HT1080 (cell line): Measurements from ENCODE around the gene ARHGAP22. TPM values are rescaled to one million over a fixed set of nuclear protein-coding genes. Genes with fewer than 3 reads are reported as not detected.

Experiments
- DNase-seq: peaks from one replicate; pipeline ENCODE4 v3.0.0-alpha.2; 2015; ENCODE audit warnings: low read depth
- total RNA-seq: library from RNA; depleted of rRNA; stranded (reverse); fragments of >200 nt; shearing (Covaris generic); gene quantifications from 2 replicates; pipeline ENCODE4 v1.2.3, GENCODE V29; 2014

ARHGAP22 gene
- total RNA-seq, 1 experiment from 2014 or later: 70.8 TPM

DNA sequence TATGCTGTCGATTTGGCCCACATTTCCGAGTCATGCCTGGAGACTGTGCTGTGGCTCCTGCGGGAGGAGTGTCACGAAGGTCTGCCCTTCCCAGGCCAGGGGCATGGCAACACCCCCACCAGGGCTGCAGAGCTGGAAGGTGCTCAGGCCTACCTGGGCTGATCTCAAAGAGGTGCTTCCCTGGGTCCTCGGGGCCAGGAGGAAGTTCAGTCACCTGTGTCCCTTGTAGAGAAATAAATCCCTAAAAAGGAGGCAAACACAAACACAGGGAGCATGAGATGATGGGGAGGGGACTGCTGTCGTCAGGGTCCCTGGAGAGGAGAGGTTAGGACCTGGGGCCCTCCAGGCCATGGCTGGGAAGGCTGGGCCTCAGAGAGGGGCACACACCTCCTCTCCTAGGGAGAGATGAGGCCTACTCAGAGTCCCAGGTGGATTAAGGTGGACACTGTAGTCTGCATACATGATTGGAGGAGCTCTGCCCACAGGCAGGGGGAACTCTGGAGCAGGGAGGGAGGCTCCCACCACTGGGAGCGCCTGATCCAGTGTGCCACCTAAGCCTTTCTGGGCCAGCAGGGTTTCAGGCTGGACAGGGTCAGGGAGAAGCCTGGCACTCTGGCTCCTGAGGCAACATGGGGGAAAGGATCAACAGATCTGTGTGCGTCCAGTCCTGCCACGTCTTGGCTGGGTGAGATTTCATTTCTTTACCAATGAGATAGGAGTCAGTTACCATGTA, 49.4 kb downstream of the ARHGAP22 start:
- DNase-seq: no peak

DNA sequence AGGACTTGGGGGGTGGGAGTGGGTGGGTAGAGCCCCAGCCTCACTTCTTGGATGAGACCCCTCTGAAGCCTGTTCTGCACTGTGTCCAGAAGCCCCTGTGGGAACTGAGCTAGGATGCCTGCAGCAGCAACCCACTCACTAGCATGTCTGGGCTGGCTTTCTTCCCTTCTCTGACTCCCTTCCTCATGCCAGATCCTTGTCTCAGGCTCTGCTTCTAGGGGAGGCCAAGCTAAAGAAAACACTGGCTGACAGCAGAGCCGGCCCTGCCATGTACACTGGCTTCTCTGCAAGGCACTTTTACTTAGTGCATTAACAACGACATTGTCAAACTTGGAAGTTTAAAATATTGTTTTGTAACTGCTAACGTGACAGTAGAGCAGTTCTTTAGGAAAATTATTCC, 50.2 kb downstream of the ARHGAP22 start:
- DNase-seq: no peak

DNA sequence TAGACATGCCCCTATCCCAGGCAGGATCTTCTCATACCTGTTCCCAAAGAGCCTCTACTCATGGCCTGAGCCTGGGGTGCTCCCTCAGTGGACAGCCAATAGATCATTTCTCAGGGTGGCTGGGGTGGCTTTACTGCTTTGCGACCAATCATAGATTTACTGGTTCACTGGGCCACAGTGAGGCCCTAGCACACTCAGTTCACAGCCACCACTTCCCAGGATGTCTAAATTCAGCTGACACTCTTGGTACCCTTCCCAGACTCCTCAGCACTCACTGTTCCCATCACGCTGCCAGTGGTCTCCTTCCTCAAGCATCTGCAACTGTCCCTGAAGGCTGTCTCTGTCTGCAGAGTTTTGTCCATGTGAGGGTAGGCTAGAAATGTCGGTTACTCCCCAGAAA, 50.6 kb downstream of the ARHGAP22 start:
- DNase-seq: no peak

DNA sequence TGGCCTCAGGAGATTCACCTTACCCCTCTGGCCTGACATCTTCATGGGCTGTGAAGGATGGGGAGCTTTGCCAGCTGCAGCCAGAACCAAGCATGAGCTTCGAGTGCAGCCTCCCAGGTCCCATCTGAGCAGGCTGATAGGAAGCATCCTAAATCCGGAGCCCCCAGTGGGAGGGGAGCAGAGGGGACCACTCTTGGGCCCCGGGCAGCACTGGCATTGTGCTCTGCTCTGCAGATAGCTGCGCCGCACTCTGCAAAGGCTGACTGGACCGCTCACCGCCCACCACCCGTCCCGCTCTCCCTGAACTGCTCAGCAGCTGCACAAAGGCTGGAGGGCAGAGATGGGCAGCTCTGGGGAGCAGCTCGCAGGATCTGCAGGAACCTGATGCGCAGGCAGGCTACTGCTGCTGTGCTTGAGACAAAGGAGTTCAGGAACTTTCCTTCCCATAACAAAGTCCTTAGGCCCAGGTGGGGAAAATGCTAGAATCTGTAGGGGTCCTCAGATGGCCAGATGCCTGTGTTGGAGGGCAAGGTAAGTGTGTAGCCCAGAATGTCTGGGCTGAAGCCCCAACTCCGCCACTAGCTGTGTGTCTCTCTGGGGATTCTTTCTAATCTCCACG, 51.8 kb downstream of the ARHGAP22 start:
- DNase-seq: no peak

DNA sequence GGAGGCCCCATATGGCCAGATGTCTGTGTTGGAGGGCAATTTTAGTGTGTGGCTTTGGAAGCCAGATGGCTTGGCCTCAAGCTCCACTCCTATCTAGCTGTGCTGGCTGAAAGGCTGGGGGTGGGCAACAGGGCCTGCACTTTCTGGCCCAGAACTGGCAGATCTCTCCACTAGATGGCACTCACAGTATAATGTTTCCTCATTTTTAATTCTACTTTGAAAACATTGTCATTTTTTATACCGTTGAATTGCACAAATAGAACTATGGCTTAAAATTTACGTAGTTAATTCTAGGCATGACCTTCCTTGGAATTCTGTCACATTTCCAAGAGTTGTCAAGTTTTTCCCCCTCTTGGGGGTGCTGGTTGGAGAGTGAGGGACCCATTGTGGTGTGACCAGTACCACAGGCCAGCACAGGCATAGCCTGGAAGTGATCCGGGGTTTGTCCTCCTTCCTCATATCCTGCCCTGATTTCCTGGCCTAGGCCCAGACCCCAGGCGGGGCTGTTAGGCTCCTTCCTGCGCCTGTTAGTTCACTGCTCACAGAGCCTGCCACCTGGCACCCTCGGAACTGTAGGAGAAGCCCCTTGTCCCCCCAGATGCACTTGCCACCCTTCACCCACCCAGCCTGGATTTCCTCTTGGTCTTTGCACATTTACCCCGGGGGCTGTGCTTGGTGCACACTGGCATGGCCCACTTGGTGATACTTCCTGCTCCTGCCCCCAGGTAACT, 52.8 kb downstream of the ARHGAP22 start:
- DNase-seq: peak; percentile 50

DNA sequence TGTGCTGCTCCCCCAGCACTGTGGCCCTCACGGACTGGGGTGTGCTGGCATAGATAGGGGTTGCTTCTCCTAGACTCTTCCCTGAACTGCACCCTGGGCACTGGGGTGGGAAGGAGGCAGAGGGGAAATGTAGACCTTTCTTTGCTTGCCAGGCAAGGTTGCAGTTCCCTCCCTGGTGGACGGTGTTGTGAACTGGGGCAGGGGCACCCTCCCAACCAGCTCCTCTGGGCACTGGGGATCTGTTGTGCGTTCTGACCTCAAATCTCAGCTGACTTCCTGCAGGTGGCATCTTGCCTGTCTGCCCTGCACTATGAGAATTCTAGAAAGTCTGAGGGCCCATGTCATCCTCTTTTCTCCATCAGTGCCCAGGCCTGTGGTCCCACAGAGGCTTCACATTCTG, 53.9 kb downstream of the ARHGAP22 start:
- no peak for DNase-seq

DNA sequence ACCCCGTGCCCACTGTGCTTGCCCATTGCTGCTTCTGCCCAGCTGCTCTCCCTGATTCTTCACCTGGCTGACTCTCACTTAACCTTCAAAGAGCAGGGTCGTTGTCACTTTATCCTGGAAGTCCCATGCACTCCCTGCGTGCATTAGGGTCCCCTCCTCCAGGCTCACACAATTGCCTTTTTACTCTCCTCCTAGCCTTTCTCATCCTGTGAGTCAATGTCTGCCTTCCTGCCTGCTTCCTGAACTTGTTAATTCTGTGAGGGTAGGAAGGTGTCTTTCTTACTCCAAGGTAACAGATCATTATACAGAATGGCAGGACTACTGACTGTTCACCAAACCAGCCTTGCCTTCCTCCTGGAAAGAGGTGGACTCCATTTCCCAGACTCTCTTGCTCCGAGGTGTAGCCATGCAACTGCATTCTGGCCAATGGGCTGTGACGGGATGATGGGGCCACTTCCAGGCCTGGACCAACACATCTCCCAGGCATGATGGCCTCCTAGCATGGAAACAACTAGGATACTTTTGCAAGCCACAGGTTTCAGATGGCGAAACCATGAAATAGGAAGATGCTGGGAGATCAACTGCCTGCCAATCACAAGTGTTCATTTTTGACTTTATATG, 54.7 kb downstream of the ARHGAP22 start:
- peak; percentile 21 for DNase-seq

DNA sequence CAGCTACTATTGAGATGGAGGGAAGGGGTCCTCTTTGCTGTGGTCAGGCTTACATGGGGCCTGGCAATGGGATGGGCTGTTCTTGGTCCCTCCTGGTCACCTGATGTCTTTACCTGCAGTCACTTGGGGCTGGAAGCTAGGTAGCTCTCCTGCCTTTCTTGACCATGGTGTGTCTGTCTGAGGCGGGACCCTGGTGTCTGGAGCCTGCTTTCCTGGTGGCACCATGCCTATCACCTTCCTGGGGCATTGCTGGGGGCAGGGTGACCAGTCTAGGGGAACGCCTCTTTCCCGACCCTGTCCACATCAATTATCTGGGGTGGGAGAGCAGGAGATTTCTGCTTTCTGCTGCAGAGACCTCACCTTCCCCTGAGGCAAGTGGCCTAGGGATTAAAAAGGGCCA, 55.6 kb downstream of the ARHGAP22 start:
- DNase-seq: no peak

DNA sequence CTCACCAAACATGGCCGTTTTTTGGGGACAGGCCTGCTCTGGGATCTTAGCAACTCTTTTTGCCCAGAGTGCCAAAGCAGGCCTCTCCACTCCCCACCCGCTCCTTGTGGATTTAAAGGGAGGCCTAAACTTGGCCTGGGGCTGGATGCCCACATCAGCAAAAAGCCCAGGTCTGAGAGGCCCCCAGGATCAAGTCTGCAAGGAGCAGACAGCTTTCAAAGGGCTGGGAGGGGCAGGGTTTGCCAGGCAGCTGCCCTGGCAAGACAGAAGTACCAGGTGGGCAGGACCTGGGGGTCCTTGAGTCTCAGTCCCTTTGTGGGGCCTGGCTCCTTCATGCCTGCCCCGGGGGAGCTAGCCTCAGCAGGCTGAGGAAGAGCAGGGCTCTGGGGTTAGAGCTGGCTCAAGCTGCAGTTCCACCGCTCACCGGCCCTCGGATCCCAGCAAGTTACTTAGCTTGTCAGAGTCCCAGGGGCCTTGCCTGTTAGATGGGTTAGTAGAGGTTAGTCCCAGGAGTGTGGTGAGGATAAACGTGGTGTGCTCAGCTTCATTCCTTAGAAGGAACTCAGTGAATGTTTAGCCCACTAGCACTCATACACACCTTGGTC, 56.2 kb downstream of the ARHGAP22 start:
- DNase-seq: no peak

DNA sequence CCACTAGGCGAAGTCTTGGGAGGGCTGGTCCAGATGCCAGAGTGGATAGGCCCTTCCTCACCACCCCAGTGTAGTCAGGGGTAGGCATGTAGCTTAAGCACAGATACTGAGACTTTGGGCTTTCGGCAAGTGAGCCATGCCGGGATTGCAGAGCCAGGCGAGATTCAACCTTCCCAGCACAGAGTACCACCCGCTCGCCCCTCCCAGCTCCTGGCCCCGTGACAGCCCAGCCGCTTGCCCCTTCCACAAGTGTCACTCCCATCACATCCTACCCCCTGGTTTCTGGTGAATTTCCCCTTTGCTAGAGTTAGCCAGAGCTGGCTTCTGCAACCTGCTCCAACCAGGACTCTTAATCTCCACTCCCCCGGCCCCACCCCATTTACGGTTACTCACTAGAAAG, 56.9 kb downstream of the ARHGAP22 start:
- DNase-seq: no peak

DNA sequence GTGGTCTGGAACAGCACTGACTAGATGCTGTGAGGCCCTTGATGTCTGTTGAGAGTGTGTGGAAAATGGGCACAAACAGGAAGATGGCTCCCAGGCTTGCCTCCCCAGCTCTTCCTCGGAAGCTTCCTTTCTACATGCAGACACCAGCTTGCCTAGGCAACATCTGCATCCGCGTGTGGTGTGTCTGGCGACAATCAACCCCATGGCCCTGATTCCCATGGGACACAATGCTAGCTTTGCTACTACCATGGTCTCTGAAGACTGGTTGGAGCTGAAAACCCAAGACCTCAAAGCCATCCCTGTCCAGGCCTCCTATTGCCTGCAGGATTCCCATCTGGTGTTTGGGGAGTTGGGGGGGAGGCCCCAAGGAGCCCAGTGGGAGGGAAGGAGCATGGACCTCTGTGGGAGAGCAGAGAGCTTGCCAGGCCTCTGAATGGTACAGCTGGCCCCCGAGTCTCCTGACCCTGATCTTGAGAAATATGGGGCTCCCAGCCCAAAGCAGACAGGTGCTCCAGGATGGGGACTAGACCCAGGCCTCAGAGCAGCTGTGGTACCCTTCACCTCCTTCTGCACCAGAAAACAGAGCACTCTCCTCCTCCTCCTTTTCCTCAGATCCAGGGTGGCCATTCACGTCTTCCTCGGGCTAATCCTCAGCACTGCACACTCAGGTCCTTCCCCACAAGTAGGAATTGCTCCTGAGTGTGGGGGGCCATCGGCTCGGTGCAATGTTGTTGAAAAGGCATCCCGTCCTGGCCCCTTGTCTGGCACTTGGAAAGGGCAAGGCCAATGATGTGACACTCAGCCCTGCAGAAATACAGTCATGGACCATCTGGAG, 57.6 kb downstream of the ARHGAP22 start:
- no peak for DNase-seq

DNA sequence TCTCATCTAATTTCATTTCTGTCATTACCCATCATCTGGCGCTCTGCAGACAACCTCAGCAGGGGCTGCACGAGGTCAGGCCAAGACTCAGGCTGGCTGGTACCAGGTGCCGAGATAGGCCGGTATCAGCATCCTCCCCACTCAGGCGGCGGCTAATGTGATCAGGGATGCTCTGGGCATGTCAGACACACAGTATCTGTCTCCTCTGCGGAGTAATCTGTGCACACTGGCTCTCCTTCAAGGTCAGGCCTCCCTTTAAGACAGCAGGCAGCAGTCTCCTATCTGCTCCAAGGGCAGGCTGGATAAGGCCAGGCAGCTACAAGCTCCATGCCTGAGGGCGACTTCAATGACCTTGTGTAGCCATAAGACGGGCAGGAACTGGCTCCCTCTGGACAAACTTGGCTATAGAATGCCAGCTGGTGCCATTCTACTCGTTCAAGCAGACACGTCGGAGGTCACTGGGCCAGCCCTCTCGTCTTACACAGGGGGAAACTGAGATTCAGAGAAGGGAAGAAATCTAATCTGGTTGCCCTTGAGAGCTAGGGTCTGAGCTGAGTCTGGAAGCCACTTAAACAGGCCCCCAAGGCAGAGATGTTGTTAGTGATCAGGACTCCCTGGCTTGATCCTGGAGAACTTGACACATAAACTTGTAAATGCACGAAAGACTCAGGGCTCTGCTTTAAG, 59.3 kb downstream of the ARHGAP22 start:
- no peak for DNase-seq

DNA sequence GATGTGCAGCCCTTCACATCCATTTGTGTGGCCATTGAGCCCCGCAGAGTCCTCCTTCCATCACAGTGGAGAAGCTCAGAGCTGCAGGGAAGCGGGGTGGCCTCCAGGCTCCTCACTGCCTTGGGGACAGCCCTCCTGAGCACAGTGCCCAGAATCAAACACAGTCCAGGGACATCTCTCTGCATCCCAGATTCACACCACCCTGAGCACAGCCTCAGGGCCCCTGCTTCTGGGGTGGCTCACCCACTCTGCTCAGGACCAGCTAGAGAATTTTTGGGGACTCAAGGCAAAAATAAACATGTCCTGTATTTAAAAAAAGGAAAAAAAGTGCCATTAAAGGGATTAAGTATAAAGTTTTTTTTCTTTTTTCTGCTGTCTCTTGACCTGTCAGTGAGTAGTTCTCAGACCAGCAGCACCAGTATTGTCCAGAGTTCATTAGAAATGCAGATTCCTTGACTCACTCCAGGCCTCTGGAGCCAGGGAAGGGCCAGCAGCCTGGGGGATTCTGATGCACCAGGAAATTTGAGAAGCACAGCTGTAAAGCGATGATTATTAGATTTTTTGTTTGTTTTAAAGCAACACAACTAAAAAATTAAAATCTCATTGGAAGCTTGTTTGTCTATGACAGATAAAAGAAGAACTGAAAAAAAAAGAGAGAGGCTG, 61.6 kb downstream of the ARHGAP22 start:
- no peak for DNase-seq

DNA sequence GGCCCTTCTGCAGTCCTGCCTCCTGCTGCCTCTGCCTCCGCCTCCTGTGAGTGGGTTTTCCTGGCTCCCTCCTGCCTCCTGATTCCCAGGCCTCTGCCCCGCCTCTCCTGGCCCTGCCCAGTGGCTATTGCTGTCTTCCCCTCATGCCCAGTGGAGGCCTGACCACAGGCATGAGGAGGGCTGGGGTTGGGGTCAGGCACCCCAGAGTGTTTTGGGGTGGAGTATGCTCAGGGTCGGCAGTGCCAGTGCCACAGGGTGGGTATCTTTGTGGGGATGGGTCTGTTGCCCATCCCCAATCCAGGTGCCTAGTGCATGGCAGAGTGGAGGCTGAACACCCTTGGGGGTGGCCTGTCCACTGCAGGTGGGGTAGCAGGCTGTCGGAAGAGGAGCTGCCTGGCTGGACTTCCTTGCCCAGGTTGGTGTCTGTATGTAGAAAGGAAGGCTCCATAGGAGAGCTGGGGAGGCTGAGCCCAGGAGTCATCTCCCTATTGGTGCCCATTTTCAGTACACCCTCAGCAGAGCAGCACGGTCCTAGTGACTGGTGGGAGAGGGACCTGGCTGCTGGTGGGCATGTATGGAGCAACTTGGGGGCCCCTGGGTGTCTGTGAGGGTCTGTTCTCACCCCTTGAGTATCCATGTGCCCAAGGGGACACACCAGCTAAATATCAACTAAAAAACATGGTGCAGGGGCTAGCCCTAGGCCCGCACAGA, 62.2 kb downstream of the ARHGAP22 start:
- no peak for DNase-seq

DNA sequence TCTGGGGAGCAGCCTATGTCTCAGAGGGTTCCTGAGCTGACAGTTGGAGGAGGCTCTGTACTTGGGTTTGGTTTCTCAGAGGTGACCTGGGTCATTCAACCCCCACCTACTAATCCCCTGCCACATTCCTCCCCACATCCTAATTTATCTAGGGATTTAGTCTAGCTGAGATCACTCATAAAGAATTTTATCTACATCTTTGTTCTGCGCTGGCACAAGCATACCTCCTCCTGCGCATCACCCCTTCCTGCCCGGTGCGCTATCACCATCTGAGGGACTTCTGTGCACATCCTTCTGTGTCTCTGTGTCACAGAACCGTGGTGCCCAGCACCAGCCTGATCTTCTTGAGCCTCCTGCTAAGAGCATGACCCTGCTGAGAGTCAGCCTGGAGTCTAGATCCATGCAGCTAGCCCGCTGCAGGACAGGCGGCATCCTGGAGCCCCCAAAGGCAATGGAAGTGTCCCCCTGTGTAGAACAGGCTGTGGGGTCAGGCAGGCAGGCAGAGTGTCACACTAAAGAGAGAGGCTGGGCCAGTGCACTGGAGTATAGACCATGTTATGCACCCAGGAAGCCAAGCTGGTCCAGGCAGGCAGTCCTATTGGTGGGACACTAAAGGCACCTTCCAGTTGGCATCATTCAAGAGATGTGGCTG, 63.6 kb downstream of the ARHGAP22 start:
- peak; percentile 10 for DNase-seq

DNA sequence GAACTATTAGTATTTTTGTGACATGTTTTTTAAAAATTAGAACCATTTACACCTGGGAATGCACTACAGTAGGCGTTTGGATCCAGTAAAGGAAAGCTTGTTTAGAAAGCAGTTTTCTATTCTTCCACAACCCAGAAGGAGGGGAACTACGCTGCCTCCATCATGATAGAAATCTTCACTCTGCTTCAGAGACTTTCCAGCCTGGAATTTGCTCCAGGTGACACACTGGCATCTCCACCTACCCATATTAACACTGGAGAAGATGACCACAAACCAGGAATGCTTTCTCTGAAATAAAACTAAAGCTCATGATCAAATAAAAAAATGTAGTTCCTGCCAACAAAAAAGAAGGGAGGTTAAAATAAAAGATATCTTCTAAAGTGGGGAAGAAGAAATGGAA, 66.3 kb downstream of the ARHGAP22 start:
- DNase-seq: no peak

DNA sequence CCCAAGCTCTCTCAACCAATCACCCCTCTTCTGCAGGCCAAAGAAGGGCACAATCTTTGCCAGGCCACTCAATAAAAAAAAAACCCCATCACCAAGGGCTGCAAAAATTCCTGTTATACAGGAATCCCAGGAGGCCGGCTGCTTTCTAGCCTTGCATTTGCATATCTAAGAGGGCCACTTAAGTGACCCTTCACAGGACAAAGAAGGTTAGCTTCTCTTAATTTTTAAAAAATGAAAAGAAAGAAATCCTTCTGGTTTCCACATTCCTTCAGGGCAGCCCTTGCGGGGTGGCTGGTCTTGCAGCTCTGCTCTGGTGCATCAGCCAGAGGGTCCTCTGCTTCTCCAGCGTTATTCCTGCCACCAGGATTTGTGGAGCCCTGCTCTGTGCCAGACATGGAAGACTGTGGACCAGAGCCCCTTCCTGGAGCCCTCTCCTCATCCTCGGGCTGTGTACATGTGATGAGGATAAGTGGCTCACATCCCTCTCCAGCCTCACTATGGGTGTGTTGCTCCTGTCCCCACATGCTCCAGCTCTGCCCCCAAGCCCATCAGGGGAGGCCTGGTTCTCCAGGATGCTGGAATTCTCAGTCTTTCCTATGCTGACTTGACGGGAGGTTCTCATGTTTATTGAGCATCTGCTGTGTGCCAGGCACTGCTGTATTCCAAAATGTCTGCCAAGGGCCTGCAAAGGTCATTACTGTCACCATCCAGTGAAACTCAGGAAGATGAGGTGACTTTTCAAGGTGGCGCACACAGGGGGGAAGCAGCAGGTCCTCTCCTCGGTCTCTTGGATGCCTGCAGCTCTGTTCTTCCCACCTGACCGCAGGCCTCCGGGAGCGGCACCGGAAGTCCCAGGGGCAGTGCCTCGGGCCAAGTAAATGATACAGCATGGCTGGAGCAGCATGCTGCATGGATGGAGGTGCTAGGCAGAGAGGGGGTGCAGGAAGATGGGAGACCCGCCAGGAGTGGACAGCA, 67.7 kb downstream of the ARHGAP22 start:
- no peak for DNase-seq
